Inflammatory macrophage treated with lipopolysaccharide for 4 hours (primary cell): ENCODE measurements around the gene TTC34.

Source experiments
- DNase-seq: peaks from one replicate; pipeline ENCODE4 v3.0.0-alpha.2; 2020

Gene TTC34

DNA sequence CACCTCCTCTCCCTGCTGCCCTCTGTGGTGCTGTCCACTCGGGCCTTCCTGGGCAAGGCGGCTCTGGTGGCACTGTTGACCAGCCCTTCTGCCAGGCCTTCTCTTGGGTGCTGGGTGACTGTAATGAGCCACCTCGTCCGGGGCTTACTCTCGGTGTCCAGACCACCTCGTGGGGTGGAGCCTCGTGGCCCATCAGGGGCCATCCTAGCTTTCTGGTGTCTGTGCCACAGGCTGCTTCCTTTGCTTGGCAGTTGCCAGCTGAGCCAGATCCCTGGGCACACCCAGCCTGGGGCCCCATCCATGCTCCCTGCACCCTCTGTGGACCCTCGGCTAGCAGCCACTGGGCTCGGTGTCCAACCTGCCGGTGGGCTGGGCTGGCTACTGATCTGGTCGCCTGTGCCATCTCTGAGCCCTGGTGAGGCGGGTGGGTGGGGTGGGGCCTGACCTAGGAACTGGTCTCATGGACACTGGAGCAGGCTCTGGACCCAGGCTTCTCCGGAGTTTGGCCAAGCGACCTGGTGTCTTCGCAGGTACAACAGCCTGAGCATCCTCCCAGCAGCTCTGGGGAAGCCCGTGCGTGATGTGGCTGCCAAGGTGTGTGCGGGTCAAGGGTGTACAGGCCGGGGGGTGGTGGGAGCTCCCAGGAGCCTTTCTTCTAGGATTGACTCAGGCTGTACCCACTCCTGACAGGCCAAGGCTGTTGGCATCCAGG lies 213.5 kb downstream of the TTC34 start:
- DNase-seq = no peak

DNA sequence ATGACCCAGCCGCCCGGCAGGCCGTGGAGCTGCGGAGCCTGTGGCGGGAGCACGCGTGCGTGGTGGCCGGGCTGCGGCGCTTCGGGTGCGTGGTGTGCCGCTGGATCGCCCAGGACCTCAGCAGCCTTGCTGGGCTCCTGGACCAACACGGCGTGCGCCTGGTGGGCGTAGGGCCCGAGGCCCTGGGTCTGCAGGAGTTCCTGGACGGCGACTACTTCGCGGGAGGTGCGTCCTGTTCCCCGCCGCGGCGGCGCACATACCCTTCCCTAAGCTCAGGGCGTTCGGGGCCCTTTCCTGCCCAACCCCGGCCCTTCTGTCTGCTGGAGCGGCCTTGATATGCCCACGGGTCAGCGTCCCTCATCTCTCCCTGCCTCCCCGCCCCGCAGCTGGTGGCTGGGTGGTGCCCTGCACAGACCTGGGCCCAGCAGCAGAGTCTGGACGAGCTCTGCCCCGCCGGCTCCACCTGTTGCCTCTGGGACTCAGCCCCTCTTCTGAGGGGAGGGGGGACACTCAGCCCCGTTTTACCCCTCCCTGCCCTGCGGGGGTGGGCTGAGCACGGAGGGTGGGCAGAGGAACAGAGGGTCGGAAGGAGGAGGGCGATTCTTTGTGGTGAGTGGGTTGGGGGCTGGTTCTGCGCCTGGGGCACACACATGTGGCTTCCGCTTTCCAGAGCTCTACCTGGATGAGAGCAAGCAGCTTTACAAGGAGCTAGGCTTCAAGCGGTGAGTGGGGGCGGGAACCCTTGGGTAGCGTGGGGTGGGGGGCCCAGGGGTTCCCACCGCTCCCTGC lies 214.2 kb downstream of the TTC34 start:
- peak; percentile 13 for DNase-seq

DNA sequence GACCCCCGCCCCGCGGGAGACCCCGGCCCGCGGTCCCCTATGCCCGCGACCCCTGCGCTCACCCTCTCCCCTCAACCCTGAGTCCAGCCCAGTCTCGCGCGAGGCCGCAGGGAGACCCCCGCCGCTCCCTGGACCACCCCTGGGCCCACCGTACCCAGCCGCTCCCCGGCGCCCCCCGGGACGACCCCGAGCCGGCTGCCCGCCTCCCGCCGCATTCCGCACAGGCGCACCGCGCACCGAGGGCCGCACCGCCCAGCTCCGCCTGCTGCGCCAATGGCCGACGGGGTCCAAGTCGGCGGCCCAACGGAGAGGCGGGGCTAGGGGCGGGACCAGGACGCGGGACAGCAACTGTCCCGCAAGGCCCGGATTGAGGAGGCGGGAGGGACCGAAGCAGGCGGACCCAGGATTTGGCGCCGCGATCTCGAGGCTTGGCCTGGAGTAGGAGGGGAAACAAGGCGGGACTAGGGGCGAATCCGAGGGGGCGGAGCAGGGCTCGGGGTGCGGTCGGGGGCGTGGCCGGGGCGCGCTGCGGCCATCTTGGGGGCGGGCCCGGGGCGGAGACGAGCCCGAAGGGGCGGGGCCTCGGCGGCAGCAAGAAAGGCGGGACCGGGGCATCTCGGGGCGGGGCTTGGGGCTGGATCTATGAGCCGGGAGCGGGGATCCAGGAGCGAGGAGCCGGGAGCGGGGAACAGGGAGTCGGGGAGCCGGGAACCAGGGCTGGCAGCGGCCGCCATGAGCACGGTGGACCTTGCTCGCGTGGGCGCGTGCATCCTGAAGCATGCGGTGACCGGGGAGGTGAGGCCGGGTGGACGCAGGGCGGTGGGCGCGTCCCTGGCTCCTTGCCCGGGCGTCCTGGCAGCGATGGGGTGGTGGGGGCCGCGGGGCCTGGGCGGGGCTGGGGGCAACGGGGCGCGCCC lies 215.1 kb downstream of the TTC34 start, which contains the start of gene PRXL2B:
Gene PRXL2B (plus strand): TSS at position 624 of the 917 bp plus-strand sequence. CDS start 109 bp downstream, at position 733.
- DNase-seq = peak; percentile 100
